ENCODE results near the gene RCOR3.

DNA sequence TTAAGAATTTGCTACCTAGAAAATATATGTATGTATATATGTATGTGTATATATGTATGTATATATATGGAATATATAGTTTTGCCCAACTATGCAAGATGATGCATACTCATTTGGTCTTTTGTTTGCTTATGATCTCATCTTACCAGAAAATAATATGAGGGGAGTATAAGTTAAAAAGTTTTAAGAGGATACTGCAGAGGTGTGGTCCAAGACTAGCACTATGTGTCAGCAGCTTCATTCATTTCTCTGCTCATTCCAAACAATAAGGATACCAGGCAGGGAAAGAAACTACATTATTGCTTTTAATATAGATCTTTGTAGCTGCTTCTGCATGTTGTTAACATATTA is 22.8 kb downstream of the RCOR3 start:
- TF ChIP-seq, protein P1, sequence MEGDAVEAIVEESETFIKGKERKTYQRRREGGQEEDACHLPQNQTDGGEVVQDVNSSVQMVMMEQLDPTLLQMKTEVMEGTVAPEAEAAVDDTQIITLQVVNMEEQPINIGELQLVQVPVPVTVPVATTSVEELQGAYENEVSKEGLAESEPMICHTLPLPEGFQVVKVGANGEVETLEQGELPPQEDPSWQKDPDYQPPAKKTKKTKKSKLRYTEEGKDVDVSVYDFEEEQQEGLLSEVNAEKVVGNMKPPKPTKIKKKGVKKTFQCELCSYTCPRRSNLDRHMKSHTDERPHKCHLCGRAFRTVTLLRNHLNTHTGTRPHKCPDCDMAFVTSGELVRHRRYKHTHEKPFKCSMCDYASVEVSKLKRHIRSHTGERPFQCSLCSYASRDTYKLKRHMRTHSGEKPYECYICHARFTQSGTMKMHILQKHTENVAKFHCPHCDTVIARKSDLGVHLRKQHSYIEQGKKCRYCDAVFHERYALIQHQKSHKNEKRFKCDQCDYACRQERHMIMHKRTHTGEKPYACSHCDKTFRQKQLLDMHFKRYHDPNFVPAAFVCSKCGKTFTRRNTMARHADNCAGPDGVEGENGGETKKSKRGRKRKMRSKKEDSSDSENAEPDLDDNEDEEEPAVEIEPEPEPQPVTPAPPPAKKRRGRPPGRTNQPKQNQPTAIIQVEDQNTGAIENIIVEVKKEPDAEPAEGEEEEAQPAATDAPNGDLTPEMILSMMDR (conservative IDR thresholded peaks at IDR 0.05; ENCODE audit: low read depth, low read length), result no peak
- no peak for TF ChIP-seq EZH2 (IDR thresholded peaks at IDR 0.05; ENCODE audit: low read length, unreplicated experiment)
- TF ChIP-seq EZH2phosphoT487 (IDR thresholded peaks at IDR 0.05; ENCODE audit: borderline replicate concordance, low read length), result no peak

Data from PC-3 (cell line).